Epidermal melanocyte (primary cell): ENCODE measurements around the gene C16orf96.
"Not testable (repeated sequence)": the region's sequence is repeated elsewhere in the genome, so short reads cannot be mapped to it uniquely, and the experiment has no call there.

Experiments used
- DNase-seq: peaks from one replicate; pipeline ENCODE4 v3.0.0; 2011; ENCODE audit warnings: low spot score; ENCODE audit not compliant: insufficient read length

C16orf96 gene

DNA sequence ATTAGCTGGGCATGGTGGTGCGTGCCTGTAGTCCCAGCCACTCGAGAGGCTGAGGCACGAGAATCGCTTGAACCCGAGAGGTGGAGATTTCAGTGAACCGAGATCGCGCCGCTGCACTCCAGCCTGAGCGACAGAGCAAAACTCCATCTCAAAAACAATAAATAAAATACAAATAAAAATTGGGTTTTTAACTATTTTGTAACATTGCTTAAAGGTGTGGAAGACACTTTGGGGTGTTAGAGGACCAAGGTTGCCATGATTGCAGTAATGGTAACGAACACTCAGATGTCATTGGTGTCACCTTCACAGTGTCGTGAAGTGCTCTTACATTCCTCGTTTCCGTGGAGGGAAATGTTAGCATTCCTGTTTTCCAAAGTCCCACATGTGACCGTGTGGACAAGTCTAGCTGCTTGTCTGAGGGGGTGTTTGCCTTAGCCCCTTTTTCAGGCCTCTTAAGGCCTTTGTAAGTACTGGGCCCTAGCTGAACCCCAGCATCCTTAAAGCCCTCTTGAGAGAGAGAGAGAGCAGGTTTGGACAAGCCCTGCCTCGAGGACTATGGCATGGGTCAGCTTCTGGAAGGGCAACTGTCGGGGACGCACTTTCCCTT lies 8.6 kb downstream of the C16orf96 start:
- DNase-seq = no peak

DNA sequence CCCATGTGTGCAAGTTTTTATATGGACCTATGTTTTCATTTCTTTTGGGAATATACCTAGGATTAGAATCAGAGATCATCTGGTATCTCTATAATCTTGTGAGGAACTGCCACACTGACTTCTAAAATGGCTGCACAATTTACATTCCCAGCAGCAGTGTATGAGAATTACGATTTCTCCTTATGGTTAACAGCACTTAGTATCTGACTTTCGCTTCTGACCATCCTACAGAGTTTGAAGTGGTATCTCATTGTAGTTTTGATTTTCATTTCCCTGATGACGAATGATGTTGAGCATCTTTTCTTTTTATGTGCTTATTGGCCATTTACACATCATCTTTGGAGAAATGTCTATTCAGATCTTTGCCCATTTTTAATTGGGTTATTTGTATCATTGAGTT lies 10.0 kb downstream of the C16orf96 start:
- DNase-seq = no peak

DNA sequence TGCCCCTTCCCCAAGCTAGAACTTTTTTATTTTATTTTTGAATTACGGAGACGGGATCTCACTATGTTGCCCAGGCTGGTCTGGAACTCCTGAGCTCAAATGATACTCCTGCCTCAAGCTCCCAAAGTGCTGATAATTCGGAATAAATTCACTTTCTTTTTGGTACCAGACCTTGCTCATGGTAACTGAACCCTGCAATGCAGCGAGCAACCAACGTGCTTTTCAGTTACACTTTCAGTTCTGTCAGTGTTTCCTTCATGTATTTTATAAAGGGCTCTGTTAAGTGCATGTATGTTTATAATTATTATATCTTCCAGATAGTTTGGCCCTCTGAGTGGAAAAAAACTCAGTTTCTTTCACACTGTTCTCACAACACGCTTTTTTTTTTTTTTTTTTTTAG lies 13.9 kb downstream of the C16orf96 start:
- DNase-seq = no peak

DNA sequence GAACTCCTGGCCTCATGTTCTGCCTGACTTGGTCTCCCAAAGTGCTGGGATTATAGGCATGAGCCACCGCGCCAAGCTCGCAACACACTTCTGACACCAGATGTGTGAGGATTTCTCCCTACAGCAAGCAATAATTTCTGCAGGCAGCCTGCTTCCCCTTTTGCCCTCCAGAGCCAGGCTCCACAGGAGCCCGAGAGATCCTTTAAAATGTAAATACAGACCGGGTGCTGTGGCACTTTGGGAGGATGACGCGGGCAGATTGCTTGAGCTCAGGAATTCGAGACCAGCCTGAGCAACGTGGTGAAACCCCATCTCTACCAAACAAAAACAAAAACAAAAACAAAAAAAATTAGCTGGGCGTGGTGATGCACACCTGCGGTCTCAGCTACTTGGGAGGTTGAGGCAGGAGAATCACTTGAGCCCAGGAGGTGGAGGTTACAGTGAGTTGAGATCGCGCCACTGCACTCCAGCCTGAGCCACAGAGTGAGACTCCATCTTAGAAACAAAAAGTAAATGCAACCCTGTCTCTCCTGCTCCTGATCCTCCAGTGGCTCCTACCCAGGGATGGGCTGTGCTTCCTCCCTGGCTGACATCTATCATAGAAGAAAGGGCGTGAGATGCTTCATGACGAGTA lies 14.7 kb downstream of the C16orf96 start:
- DNase-seq = no peak

DNA sequence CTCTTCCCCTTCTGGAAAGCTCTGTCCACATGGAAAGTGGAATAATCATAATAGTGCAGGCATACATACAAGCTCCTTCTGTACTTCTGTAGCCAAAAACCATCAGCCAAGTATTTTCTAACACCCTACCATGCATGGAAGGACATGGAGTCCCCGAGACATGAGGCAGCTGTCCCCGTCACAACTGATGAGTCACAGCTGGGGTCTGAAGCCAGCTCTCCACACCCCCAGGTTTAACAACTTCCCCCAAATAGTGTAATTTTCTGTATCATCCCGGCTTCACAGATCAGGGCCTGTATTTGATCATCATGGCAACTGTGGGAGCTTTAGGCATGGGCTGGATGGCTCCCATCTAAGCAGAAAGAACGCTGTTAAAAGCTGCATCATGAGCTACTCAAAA lies 16.6 kb downstream of the C16orf96 start:
- DNase-seq = no peak

DNA sequence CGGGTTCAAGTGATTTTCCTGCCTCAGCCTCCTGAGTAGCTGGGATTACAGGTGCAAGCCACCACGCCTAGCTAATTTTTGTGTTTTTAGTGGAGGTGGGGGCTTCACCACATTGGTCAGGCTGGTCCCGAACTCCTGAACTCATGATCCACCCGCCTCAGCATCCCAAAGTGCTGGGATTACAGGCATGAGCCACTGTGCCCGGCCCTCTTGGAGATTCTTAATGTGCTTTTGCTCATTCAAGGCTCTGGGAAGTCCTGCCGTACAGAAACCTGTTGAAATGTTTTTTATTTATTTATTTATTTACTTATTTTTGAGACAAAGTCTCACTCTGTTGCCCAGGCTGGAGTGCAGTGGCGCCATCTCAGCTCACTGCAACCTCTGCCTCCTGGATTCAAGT lies 17.8 kb downstream of the C16orf96 start:
- not testable (repeated sequence) for DNase-seq

DNA sequence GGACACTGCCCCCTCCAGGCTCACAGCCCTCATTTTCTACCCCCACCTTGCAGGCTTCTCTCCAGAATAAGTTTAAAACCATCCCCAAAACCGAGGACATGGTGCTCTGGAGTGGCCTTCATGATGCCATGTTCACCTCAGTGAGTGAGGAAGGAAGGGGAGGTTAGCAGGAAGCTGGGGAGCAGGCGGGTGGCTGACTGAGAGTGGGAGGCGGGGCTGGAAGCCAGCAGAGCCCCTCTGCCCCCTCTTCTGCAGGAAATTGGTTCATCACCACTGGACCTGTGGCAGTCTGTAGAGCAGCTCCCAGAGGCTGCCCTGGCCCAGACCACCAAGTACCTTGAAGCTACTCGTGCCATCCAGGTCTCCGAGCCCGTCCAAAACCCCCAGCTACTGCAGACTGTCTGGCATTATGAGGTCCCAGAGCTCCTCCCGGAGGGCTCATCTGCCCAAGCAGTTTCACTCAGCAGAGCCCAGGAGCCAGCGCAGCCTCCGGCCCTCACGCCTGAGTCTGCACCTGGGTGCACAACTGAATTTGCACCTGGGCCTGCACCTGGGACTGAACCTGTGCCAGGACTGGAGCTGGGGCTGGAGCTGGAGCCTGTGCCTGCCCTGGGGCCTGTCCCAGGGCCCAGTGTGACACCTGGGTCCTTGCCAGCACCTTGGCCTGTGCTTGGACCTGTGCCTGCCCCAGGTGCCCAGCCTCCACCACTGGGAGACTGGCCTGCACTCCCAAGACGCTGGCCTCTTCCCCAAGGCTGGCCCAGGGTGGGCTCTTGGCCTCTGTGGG lies 19.0 kb downstream of the C16orf96 start:
- DNase-seq = no peak

DNA sequence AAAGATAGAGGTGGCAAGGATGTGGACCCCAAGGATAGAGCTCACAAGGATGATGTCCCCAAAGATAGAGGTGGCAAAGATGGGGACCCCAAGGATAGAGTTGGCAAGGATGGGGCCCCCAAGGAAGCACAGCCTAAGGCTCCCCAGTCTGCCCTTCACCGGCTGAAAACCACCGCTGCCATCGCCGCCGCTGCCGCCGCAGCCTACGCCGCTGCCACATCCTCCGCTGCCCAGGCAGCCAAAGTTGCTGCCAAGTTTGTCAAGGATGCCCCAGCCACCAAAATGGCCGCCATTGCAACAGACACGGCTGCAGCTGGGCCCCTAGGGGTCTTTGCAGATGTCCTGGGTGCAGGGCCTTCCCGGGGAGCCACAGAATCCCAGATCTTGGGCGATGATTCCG lies 19.9 kb downstream of the C16orf96 start:
- no peak for DNase-seq

DNA sequence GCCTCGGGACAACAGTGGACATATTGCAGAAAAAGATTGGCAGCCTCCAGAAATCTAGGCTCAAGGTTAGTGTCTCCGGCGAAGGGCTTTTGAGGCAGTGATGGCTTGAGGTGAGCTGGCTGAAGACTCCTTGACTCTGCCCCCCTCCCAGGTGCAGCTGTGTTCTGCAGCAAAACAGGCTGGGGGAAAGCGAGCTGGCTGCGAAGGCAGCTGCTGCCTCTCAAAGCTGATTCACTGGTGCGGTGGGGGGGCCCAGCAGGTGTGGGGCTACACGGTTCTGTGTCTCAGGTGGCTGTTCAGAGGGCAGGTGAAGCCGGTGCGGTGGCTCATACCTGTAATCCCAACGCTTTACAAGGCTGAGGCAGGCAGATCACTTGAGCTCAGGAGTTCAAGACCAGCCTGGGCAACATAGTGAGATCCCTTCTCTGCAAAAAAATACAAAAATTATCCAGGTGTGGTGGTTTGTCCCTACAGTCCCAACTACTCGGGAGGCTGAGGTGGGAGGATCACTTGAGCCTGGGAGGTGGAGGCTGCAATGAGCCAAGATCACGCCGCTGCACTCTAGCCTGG lies 22.9 kb downstream of the C16orf96 start:
- no peak for DNase-seq

DNA sequence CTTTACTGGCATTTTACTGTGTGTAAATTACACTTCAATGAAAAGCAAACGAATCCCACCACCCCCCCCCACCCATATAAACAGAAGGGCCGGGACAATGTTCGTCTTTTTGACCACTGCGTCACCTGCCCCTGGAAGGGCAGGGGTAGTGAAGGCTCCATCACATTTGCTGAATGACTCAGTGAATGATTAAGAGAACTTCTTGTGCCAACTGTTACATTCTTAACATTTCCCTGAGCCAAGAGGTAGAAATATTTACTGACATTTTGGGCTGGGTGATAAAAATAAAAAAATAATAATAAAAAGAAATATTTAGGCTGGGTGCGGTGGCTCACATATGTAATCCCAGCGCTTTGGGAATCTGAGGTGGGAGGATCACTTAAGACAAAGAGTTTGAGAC lies 24.1 kb downstream of the C16orf96 start:
- no peak for DNase-seq

DNA sequence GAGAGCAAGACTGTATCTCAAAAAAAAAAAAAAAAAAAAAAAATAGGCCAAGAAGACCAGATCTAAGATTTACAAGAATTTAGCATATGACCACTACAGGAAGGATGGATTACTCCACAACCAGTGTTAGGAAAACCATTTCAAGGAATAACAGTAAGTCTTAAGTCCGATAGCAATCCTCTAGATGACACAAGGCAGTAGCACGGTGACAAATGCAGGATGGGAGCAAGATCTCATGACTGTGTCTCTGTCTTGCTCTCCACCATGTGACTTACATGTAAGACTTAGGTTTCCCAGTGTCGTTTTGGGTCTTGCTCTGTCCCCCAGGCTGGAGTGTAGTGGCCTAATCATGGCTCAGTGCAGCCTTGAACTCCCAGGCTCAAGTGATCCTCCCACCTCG lies 27.8 kb downstream of the C16orf96 start:
- no peak for DNase-seq

DNA sequence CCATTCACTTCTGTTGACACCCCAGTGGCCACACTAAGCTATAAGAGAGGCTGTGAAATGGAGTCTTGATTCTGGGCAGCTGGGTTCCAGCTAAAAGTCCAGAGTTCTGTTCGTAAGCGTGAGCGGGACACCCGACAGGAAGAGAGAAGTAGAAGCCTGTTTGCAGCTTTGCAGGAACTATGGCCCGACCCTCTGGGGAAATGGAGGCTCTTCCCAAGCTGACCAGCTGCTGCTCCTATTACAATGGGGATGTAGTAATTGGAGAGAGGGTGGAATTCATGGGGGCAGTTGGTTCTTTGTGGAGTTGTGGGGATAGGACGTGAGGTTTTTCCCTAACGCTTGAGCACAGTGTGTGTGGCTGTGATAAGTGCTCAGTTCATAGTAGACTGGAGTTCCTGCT lies 30.2 kb downstream of the C16orf96 start:
- no peak for DNase-seq

DNA sequence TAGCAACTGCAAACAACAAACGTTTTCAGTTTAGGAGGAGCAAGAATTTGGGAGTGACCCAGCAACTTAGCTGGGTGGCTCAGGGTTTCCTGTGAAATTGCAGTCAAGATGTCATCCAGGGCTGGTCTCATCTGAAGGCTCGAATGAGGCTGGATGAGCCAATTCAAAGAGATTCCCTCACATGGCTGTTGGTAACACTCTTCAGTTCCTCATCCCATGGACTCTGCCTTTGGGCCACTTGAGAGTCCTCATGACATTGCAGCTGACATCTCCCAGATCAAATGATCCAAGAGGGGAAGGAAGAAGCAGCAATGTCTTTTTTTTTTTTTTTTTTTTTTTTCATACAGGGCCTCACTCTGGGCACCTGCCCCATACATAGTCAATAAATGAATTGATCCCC lies 32.2 kb downstream of the C16orf96 start:
- no peak for DNase-seq

DNA sequence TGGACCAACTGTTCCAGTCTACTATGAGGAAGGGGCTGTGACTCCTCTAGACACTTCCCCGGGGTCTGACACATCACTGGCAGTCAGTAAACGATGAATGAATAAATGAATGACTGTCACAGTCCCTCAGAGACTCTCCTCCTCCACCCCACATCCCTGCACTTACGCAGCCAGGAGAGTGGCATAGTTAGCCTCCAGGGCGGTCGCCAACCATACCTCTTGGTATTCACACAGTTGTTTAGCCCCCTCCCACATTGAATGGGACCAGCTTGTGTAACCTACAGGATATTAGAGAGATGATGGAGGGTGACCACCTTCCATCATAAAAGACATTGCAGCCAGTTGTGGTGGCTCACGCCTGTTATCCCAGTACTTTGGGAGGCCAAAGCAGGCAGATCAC lies 32.8 kb downstream of the C16orf96 start:
- DNase-seq = no peak

DNA sequence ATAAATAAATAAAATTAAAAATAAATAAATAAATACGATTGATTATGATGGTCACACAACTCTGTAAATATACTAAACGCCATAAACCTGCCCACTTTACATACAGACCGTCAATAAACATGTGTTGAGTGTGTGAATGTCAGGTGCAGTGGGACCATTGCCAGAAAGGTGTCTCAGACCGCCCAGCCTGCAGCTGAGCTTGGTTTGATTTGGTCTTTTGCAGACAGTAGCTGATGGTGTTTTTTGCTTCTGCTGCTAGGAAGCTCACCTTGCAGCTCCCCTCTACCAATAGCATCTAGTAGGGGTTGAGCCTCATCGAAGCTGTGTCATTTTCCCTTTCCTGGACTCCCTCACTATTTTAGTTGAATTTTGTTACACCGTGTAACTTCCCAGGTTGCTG lies 35.1 kb downstream of the C16orf96 start:
- no peak for DNase-seq

DNA sequence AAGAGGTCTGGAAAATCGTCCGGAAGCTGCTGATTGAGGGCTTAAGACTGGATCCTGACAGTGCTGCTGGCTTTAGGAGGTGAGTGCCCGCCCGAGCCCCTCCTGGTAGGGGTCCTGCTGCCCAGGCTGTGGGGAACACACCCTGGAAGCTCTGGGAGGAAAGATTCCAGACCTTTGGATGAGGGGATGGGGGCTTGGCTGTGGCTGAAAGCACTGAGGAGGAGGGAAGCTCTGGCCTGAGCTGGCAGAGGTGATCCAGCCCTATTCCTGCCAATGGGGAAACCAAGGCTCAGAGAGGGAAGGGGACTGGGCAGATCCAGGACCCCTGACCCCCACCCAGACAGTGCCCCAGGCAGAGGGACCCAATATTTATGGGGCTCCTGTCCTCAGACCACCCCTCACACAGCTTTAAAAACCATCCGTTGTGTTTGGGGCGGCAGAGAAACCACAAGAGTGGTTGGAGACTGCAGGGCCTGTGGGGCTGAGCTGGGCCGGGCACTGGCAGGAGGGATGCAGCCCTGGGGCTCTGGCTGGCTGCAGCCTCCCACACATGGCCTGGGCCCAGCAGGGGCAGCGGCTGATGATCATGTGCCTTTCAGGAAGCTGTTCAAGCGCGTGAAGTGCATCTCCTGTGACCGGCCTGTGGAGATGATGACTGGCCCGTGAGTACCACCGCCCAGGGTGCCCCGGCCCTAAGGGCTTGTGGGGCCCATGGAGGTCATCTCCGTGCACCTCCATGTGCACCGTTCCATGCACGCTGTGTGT lies 35.7 kb downstream of the C16orf96 start:
- peak; percentile 67 for DNase-seq

DNA sequence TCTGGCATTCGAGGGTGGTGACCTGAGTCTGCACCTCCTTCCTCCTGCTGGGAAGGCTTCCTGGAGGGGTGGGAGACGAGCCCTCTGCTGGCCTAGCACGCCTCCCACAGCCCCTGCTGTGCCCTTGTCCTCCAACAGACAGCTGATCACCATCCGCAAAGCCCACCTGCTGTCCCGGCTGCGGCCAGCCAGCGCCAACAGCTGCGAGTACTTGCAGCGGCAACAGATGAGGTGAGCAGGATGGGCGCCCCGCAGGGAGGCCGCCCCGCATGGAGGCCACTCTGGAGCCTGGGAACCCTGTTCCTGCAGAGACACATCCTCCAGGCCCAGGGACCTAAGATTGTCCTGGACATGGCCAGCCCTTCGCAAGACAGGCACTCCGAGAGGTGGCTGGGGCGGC lies 36.9 kb downstream of the C16orf96 start:
- no peak for DNase-seq

DNA sequence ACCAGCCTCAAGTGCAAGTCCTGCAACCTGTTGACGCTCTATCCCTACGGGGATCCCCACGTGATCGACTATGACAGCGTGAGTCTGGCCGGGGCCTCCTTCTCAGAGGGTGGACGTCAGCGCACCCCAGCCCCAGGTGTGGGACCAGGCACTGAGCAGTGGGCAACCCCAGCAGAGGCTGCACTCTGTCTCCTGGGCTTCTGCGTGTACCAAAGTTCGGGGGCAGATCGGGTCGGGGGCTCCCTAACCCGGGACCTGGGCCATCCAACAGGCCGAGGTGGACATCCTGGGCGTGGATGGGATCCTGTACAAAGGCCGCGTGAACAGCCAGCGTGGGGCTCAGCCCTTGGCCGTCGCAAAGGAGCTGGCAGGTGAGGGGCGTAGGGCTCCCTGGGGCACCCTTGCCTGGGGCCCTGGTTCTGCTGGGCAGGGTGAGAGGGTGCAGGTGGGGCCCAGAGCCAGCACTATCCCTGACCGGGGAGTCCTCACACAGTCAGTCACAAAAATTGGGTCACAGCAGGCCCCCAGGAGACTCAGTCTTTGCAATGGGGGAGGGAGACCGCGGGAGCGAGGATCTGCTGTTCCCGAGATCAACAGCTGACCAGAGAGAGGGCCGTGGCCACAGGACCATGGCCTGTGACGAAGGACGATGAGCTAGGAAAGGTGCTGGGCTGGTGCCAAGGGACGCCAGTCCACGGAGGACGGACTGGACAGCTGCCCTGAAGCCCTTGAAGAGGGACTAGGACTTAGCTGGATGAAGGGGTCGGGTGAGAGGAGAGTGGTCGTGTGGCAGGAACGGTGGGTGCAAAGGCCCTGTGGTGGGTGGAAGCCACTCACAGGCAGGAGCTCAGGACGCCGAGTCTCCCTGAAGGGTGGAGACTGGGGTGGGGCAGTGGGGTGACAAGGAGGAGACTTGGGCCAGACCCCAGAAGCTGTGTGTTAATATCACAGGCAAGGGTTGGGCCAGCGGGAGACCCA lies 38.6 kb downstream of the C16orf96 start:
- DNase-seq = no peak

DNA sequence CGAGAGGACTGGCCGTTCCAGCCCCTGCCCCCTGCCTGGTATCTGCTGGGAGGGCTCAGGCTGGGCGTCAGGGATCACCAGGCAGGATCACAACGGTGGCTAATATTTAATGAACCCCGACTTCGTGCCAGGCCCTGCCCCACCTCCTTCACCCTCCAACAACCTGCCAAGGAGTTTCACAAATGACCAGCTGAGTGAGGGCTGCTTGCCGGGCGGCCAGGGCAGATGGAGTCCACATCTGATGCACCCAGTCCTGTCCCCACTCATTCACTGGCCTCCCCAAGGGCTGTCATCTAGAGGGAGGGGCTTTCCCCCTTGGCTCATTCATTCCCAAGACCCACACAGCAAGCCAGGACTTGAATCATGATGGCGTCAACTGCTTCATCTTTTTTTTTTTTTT lies 41.0 kb downstream of the C16orf96 start:
- no peak for DNase-seq

DNA sequence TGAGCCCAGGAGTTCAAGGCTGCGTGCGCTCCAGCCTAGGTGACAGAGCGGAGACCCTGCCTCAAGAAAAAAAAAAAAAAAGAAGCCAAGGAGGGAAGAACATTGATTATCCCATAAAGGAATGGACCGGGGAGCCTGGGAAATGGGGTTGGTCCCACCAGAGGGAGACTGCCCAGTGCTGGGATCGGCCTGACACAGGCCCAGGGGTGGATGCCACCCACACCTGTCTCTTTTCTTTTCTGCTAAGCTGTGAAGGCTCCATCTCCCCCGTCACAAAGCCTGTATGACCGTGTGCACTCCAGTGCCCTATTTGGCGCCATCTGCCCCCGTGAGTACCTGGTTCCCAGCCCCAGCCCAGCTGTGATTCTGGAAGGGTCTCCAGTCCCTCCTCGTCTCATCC lies 42.9 kb downstream of the C16orf96 start:
- DNase-seq = no peak

DNA sequence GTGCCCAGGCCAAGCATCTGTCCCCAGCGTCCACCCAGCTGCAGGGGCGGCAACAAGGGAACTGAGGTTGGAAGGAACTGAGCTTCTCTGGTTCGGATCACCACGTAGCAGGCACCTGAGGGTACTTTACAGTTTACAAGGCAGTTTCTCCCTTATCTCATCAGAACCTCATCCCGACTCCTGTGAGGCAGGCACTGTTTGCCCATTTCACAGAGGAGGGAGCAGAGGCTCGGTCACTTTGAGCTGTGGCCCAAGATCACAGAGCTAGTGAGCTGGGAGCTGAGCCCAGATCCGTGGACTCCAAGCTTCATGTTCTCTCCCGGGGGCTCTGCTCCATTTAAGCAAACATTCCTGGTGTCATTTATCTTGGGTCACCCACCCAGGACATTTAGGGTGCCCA lies 43.4 kb downstream of the C16orf96 start:
- no peak for DNase-seq
